ENCODE measurements around the gene GPATCH4.
"Not testable (repeated sequence)": the region's sequence is repeated elsewhere in the genome, so short reads cannot be mapped to it uniquely, and the experiment has no call there.

Gene GPATCH4

DNA sequence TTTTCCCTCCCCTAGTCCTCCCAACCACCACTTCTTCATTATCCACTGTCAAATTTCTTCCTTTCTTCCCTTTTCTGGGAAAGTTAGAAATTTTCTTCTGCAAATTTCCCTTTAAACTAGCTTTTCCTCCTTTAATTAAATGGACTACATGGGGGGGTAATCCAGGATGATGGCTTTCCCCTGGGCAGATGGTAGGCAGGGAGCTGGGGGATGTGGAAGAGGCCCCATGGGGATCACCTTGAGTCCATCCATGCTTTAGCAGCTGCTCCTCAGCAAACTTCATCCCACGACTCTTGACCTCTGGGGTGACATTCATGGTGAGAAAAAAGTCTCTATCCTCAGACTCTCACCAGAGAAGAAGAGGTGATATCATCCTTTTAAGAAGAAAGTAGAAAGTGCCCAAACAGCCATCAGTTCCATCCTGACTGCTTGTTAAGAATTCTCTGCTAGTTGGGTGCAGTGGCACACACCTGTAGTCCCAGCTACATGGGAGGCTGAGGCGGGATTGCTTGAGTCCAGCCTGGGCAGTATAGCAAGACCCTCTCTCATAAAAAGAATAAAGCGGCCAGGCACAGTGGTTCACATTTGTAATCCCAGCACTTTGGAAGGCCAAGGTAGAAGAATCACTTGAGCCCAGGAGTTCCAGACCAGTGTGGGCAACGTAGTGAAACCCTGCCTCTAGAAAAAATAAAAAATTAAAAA, 2.4 kb downstream of the GPATCH4 start:
- DNase-seq (ENCODE audit: low spot score in 2 of 2), result no peak
- H3K27me3 ChIP-seq (ENCODE audit: low read depth), result no peaks in the 10 kb centered on the region
- no peaks in the 10 kb centered on the region for H3K9me3 ChIP-seq
- H3K36me3 ChIP-seq (replicated peaks), result peaks cover 56% of the 10 kb centered on the region
- H3K4me1 ChIP-seq, result peaks cover 14% of the 10 kb centered on the region
- no peak overlapping the region for H3K4me3 ChIP-seq
- in situ Hi-C loops (cut with MboI; ENCODE audit: low sequenced_read_pairs), result no loop called here

DNA sequence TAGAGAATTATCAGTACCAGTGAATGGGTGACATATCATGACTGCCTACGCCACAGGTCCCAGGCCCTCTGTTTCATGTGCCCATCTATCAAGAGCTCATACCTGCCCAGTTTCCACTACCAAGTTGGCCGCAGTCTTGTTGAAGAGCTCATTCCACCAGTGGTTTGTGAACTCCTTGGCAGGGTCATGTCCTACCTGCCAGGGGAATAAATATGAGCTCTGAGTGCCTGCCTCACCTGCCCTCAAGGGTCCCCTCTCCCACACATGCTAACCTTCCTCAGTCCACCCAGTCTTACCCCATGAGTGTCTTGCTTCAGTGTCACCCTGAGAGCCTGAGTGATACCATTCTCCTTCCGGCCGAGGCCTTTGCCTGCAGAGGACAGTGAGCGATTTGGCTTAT, 3.2 kb downstream of the GPATCH4 start:
- H3K27me3 ChIP-seq (ENCODE audit: low read depth), result no peaks in the 10 kb centered on the region
- peaks cover 64% of the 10 kb centered on the region for H3K36me3 ChIP-seq (replicated peaks)
- H3K4me3 ChIP-seq, result no peak overlapping the region
- DNase-seq (ENCODE audit: low spot score in 2 of 2), result no peak
- in situ Hi-C loops (cut with MboI; ENCODE audit: low sequenced_read_pairs), result no loop called here
- no peaks in the 10 kb centered on the region for H3K9me3 ChIP-seq
- peaks cover 14% of the 10 kb centered on the region for H3K4me1 ChIP-seq

GRCh38 chr1:156596426-156596825, 4.9 kb downstream of the GPATCH4 start:
- Histone ChIP-seq H3K9me3 (no peaks in the 10 kb centered on the region), H3K36me3 (replicated peaks) (peaks cover 71% of the 10 kb centered on the region), H3K4me3 (no peak overlapping the region), H3K27me3 (ENCODE audit: low read depth) (no peaks in the 10 kb centered on the region), H3K4me1 (peaks cover 9% of the 10 kb centered on the region; the same call in 1 of the 2 replicates)
- in situ Hi-C loops (cut with MboI; ENCODE audit: low sequenced_read_pairs), result no loop called here
- DNase-seq (ENCODE audit: low spot score in 2 of 2), result no peak

- Histone ChIP-seq H3K4me1 (peaks cover 10% of the 10 kb centered on the region), H3K36me3 (replicated peaks) (peaks cover 71% of the 10 kb centered on the region), H3K9me3 (no peaks in the 10 kb centered on the region), H3K4me3 (no peak overlapping the region), H3K27me3 (ENCODE audit: low read depth) (no peaks in the 10 kb centered on the region)
- no peak for DNase-seq (ENCODE audit: low spot score in 2 of 2)
- in situ Hi-C loops (cut with MboI; ENCODE audit: low sequenced_read_pairs), result no loop called here
Measured at GRCh38 chr1:156595016-156595415, 6.3 kb downstream of the GPATCH4 start.

DNA sequence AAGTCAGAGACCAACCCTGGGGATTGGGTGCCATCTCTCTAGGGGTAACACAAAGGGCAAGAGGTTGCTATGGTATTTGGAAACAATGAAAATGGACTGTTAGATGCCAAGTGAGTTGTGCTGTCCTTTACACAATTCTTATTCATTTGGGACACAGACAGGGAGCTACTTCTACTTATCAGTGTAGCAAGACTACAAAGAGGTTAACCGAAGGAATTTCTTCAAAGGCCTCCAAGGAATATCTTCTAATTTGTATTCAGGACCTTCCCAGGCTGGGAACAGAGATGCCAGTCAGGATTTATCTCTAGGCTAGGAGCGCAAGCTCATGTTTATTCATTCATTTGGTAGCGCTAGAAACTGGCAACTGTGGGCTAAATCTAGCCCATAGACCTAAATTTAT, 7.1 kb downstream of the GPATCH4 start:
- Histone ChIP-seq H3K9me3 (no peaks in the 10 kb centered on the region), H3K4me3 (no peak overlapping the region), H3K27me3 (ENCODE audit: low read depth) (no peaks in the 10 kb centered on the region), H3K36me3 (replicated peaks) (peaks cover 67% of the 10 kb centered on the region), H3K4me1 (peaks cover 7% of the 10 kb centered on the region)
- no peak for DNase-seq (ENCODE audit: low spot score in 2 of 2)
- in situ Hi-C loops (cut with MboI; ENCODE audit: low sequenced_read_pairs), result no loop called here

GRCh38 chr1:156593661-156593989, 7.7 kb downstream of the GPATCH4 start:
- in situ Hi-C loops (cut with MboI; ENCODE audit: low sequenced_read_pairs), result no loop called here

GRCh38 chr1:156592910-156593660, 8.2 kb downstream of the GPATCH4 start:
- Histone ChIP-seq H3K36me3 (replicated peaks) (peaks cover 57% of the 10 kb centered on the region), H3K27me3 (ENCODE audit: low read depth) (no peaks in the 10 kb centered on the region), H3K4me1 (peaks cover 7% of the 10 kb centered on the region), H3K4me3 (peak overlapping the region; percentile 84; the same call in 1 of the 2 replicates), H3K9me3 (no peaks in the 10 kb centered on the region)
- DNase-seq (ENCODE audit: low spot score in 2 of 2), result no peak
- in situ Hi-C loops (cut with MboI; ENCODE audit: low sequenced_read_pairs), result no loop called here

More at GRCh38 chr1:156593661-156593989, 7.7 kb downstream of the GPATCH4 start:
- no peaks in the 10 kb centered on the region for H3K27me3 ChIP-seq (ENCODE audit: low read depth)
- peaks cover 7% of the 10 kb centered on the region for H3K4me1 ChIP-seq
- no peak for DNase-seq (ENCODE audit: low spot score in 2 of 2)
- peaks cover 62% of the 10 kb centered on the region for H3K36me3 ChIP-seq (replicated peaks)
- no peaks in the 10 kb centered on the region for H3K9me3 ChIP-seq
- no peak overlapping the region for H3K4me3 ChIP-seq

DNA sequence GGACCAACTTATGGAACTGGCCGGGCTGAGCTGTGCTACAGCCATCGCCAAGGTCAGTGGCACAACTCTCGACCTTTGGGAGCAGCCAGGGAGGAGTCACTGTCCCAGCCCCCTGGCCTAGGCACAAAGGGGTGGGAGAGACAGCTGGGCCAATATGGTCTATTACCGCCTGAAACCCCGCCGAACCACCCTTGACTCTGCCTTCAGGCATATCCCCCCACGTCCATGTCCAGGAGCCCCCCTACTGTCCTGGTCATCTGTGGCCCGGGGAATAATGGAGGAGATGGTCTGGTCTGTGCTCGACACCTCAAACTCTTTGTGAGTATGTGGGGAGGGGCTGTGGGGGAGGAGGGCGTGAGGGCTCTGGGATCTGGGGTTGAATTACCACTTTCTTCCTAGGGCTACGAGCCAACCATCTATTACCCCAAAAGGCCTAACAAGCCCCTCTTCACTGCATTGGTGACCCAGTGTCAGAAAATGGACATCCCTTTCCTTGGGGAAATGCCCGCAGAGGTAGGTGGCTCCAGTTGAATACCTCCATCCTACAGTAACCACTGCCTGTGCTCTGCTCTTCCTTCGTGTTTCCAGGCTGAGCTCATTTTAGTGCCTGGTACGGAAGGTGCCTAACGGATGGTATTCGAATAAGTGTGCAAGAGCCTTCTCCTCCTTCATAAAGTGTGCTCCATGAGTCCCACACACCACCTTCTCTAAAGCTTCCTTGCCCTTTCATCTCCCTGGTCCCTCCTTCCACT, 8.9 kb downstream of the GPATCH4 start:
- Histone ChIP-seq H3K4me3 (peak overlapping the region; percentile 84), H3K4me1 (peaks cover 7% of the 10 kb centered on the region), H3K27me3 (ENCODE audit: low read depth) (no peaks in the 10 kb centered on the region), H3K9me3 (no peaks in the 10 kb centered on the region), H3K36me3 (replicated peaks) (peaks cover 50% of the 10 kb centered on the region)
- peak in 1 of 2 experiments; percentile 40 for DNase-seq (ENCODE audit: low spot score in 2 of 2)
- in situ Hi-C loops (cut with MboI; ENCODE audit: low sequenced_read_pairs), result no loop called here

DNA sequence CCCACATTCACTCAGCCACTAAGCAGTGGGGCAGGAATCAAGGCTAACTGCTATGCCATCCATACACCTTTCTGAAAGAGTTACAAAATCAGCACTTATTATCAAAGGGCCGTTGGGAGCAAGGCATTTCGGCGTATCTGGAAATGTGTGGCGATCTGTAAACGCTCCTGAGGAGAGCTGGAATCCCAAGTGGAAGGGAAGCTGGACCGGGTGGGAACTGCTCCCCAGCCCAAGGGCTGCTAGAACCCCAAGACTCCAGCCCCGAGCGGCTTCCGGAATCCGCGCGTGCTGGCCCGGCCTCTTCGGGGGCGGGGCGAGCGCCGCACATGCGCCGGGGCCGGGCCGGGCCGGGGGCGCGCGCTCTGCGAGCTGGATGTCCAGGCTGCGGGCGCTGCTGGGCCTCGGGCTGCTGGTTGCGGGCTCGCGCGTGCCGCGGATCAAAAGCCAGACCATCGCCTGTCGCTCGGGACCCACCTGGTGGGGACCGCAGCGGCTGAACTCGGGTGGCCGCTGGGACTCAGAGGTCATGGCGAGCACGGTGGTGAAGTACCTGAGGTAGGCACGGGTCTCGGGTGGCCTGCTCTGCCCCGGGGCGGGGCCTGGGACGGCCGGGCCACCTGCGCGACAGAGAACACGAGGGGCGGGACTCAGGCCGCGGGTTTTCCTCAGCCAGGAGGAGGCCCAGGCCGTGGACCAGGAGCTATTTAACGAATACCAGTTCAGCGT, 9.7 kb downstream of the GPATCH4 start, which contains the start of gene NAXE:
NAXE (plus strand) TSS at position 345 of the 726 bp plus-strand sequence; CDS start at position 374, 29 bp downstream.
- DNase-seq (ENCODE audit: low spot score in 2 of 2), result peak; percentile 43 to 79
- Histone ChIP-seq H3K4me3 (peak within 1 kb of the TSS; percentile 84), H3K4me1 (peaks cover 7% of the 10 kb centered on the region), H3K27me3 (ENCODE audit: low read depth) (no peaks in the 10 kb centered on the region), H3K36me3 (replicated peaks) (peaks cover 42% of the 10 kb centered on the region), H3K9me3 (no peaks in the 10 kb centered on the region)
- in situ Hi-C loops (cut with MboI; ENCODE audit: low sequenced_read_pairs), result no loop called here

GRCh38 chr1:156591181-156591431, 10.2 kb downstream of the GPATCH4 start:
- DNase-seq (ENCODE audit: low spot score in 2 of 2), result peak in 1 of 2 experiments; percentile 29
- peaks cover 7% of the 10 kb centered on the region for H3K4me1 ChIP-seq
- peaks cover 37% of the 10 kb centered on the region for H3K36me3 ChIP-seq (replicated peaks)
- peak overlapping the region; percentile 84 for H3K4me3 ChIP-seq
- no peaks in the 10 kb centered on the region for H3K27me3 ChIP-seq (ENCODE audit: low read depth)
- in situ Hi-C loops (cut with MboI; ENCODE audit: low sequenced_read_pairs), result no loop called here
- H3K9me3 ChIP-seq, result no peaks in the 10 kb centered on the region

GRCh38 chr1:156590326-156591180, 10.7 kb downstream of the GPATCH4 start:
- Histone ChIP-seq H3K4me1 (peaks cover 7% of the 10 kb centered on the region), H3K27me3 (ENCODE audit: low read depth) (no peaks in the 10 kb centered on the region), H3K36me3 (replicated peaks) (peaks cover 32% of the 10 kb centered on the region), H3K4me3 (no peak overlapping the region), H3K9me3 (no peaks in the 10 kb centered on the region)
- in situ Hi-C loops (cut with MboI; ENCODE audit: low sequenced_read_pairs), result no loop called here
- DNase-seq (ENCODE audit: low spot score in 2 of 2), result no peak

DNA sequence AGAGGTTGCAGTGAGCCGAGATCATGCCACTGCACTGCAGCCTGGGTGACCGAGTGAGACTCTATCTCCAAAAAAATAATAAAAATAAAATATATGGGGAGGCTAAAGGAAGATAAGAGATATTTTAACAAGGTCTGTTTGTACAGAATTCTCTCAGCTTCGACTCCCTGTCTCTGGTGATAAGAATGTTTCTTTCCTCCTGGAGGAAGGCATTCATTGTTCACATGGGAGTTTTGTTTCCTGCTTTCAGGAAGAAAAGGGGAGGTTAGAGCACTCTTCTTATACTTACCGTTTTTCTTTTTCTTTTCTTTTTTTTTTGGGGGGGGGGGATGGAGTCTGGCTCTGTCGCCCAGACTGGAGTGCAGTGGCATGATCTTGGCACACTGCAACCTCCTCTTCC, 11.7 kb downstream of the GPATCH4 start:
- no peak for DNase-seq (ENCODE audit: low spot score in 2 of 2)
- no peak overlapping the region for H3K4me3 ChIP-seq
- H3K4me1 ChIP-seq, result peaks cover 7% of the 10 kb centered on the region
- H3K9me3 ChIP-seq, result no peaks in the 10 kb centered on the region
- peaks cover 22% of the 10 kb centered on the region for H3K36me3 ChIP-seq (replicated peaks)
- in situ Hi-C loops (cut with MboI; ENCODE audit: low sequenced_read_pairs), result no loop called here
- no peaks in the 10 kb centered on the region for H3K27me3 ChIP-seq (ENCODE audit: low read depth)

DNA sequence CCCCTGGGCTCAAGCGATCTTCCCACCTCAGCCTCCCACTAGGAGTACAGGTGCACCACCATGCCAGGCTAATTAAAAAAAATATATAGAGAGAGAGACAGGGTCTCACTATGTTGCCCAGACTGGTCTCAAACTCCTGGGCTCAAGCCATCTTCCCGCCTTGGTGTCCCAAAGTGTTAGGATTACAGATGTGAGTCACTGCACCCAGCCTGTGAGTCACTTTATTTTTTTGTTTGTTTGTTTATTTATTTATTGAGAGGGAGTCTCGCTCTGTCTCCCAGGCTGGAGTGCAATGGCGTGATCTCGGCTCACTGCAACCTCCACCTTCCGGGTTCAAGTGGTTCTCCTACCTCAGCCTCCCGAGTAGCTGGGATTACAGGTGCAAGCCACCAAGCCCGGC, 13.4 kb downstream of the GPATCH4 start:
- H3K4me3 ChIP-seq; H3K36me3 ChIP-seq (replicated peaks); in situ Hi-C loops (cut with MboI; ENCODE audit: low sequenced_read_pairs); H3K9me3 ChIP-seq; H3K27me3 ChIP-seq (ENCODE audit: low read depth); H3K4me1 ChIP-seq; DNase-seq (ENCODE audit: low spot score in 2 of 2): not testable (repeated sequence)

All from HAP-1 (cell line).